Measurements from ENCODE around the gene GAMT. TPM values are rescaled to one million over a fixed set of nuclear protein-coding genes. Genes with fewer than 3 reads are reported as not detected.

The GAMT gene
- total and polyA plus RNA-seq, 5 experiments from 2014 or later: 14.0 to 33.6 (median 29.4) TPM

DNA sequence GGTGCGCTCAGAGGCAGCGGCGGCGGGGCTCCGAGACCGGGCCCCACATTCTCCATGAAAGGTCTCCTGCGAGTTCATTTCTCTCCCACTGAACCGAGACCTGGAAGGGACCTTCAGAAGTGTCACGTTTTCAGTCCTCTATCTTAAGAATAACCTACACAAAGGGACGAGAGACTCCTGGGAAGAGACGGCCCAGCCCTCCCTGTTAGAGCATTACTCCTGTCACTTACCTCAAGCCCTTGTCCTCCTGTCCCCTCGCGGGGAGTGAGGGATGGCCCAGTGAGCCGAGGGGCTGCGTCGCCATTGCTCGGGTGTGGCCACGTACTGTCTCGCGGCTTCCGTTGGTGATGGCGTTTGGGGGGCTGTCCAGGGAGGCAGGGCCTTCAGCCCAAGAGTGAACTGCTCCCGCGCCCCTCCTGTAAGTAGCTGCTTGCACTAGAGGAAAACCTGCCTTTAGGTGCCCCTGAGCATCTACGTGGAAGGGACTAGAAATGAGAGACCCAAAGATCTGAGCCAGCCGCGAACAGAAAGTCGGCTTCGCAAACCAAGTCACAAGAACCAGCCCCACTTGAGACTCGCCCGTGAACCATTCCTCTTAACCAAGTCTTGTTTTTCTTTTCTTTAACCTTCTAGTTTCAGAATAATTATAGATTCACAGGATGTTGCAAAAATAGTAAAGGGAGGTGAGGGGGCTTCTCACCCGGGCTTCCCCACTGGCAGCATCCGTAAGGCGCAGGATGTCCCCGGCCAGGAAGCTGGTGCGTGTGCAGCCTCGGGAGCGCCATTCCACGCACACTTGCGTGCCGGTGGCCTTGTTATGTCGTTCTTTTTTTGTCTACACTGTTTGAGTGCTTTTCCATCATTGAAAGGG, 38.7 kb downstream of the GAMT start:
- peak overlapping the region; percentile 61 to 88 (median 83) for H3K4me3 Mint-ChIP-seq
- peaks cover 0 to 51% (median 19%) of the 10 kb centered on the region in 3 donors for H3K36me3 Mint-ChIP-seq
- POLR2A ChIA-PET: interaction anchor here (2.0 kb wide), 1 partner anchor 93 kb away, joined by 6 read pairs; no protein-coding TSS in a partner anchor
- peaks cover 13 to 34% (median 31%) of the 10 kb centered on the region in 4 donors for H3K4me1 Mint-ChIP-seq
- ATAC-seq: no peak
- H3K9me3 Mint-ChIP-seq: no peaks in the 10 kb centered on the region
- DNase-seq: no peak
- peak overlapping the region in 9 of 10 donors; percentile 6 to 94 (median 66) for H3K27ac Mint-ChIP-seq
- no peaks in the 10 kb centered on the region for H3K27me3 Mint-ChIP-seq

DNA sequence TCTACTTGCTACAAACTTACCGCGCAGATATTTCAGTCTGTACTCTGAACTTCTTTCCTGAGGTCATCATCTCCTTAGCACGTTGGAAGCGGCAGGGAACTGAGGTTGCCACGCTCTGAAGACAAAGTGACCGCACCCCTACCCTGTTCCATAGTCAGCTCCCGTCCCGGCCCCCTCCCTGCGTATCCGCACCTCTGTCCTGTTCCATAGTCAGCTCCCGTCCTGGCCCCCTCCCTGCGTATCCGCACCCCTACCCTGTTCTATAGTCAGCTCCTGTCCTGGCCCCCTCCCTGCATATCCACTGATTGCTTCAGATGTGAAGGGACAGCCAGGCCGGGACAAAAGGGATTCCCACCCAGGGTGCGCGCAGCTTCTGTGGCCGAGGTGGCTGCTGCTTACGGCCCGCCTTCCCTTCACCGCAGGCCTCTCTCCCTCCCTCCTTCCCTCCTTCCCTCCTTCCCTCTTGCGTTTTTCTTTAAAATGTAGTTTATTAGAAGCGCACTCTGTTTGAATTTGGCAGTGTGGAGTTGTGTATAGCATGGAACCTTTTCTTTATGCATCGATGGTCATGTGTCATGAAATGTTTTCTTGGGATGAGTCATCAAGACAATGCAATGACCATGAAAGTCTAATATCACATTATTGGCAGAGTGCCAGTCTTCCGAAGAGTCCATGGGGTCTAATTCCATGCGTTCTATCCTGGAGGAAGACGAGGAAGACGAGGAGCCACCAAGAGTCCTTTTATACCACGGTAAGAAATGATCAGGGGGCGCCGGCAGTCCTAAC, 39.5 kb downstream of the GAMT start:
- Mint-ChIP-seq H3K27ac (peak overlapping the region in 4 of 10 donors; percentile 20 to 67 (median 60)), H3K27me3 (no peaks in the 10 kb centered on the region), H3K36me3 (peaks cover 0 to 53% (median 22%) of the 10 kb centered on the region in 3 donors), H3K4me1 (peaks cover 15 to 36% (median 34%) of the 10 kb centered on the region in 4 donors), H3K4me3 (peak overlapping the region in 1 of 10 donors; percentile 30), H3K9me3 (no peaks in the 10 kb centered on the region)
- ATAC-seq: no peak
- POLR2A ChIA-PET: no interaction called here
- DNase-seq: no peak

DNA sequence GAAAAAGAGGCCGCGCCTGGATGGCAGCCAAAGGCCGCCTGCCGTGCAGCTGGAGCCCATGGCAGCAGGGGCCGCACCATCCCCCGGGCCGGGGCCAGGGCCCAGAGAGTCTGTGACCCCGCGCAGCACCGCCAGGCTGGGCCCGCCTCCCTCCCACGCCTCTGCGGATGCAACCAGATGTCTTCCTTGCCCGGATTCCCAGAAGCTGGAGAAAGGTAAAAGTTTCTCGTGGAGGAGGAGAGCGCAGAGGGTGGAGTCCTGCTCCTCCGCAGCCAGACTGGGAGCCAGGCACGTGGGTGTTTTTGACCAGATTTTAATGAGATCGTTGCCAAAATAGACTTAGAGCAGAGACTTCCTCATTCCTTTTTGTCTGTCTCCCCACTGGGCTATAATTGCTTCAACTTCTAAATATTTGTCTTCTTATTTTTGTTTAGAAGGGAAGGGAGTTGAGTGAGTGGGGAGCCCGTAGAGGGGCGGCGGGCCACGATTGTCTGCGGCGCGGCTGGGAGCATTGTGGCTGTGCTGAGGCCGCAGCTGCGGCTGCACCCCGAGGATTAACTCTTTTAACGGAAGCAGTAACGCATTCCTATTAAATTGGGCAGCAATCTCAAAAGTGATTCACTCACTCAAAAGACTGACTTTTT, 40.4 kb downstream of the GAMT start:
- ATAC-seq: no peak
- peaks cover 16 to 44% (median 37%) of the 10 kb centered on the region in 4 donors for H3K4me1 Mint-ChIP-seq
- peaks cover 0 to 52% (median 22%) of the 10 kb centered on the region in 3 donors for H3K36me3 Mint-ChIP-seq
- no peaks in the 10 kb centered on the region for H3K9me3 Mint-ChIP-seq
- POLR2A ChIA-PET: no interaction called here
- H3K27ac Mint-ChIP-seq: no peak overlapping the region
- DNase-seq: no peak
- no peak overlapping the region for H3K4me3 Mint-ChIP-seq
- no peaks in the 10 kb centered on the region for H3K27me3 Mint-ChIP-seq

DNA sequence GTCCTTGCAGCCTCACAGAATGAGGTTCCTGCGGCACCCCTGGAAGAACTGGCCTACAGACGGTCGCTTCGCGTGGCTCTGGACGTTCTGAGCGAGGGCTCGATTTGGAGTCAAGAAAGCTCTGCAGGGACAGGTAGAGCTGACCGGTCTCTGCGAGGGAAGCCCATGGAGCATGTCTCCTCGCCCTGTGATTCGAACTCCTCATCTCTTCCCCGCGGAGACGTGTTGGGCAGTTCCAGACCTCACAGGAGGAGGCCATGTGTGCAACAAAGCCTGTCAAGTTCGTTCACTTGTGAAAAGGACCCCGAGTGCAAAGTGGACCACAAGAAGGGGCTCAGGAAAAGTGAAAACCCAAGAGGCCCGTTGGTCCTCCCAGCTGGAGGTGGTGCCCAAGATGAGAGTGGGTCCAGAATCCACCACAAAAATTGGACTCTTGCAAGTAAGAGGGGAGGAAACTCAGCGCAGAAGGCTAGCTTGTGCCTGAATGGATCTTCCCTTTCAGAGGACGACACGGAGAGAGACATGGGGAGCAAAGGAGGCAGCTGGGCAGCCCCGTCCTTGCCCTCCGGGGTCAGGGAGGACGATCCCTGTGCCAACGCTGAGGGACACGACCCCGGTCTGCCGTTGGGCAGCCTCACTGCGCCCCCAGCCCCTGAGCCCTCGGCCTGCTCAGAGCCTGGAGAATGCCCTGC, 41.1 kb downstream of the GAMT start:
- no peaks in the 10 kb centered on the region for H3K9me3 Mint-ChIP-seq
- peaks cover 22 to 49% (median 43%) of the 10 kb centered on the region in 4 donors for H3K4me1 Mint-ChIP-seq
- ATAC-seq (no peak), DNase-seq (no peak)
- H3K36me3 Mint-ChIP-seq: peaks cover 0 to 51% (median 22%) of the 10 kb centered on the region in 3 donors
- POLR2A ChIA-PET: no interaction called here
- peak overlapping the region in 1 of 10 donors; percentile 65 for H3K27ac Mint-ChIP-seq
- H3K4me3 Mint-ChIP-seq: no peak overlapping the region
- H3K27me3 Mint-ChIP-seq: no peaks in the 10 kb centered on the region

DNA sequence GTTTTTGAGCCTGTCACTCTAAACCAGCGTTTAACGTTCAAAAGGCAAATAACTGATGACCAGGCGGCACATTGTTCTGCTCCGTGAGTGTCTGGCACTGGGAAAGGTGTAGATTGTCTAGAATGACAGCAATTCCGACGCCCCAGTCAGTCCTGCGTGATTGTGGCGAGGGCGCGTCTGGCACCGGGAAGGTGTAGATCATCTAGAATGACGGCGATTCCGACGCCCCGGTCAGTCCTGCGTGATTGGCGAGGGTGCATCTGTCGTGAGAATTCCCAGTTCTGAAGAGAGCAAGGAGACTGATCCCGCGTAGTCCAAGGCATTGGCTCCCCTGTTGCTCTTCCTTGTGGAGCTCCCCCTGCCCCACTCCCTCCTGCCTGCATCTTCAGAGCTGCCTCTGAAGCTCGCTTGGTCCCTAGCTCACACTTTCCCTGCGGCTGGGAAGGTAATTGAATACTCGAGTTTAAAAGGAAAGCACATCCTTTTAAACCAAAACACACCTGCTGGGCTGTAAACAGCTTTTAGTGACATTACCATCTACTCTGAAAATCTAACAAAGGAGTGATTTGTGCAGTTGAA, 43.7 kb downstream of the GAMT start:
- H3K36me3 Mint-ChIP-seq: peaks cover 0 to 43% (median 22%) of the 10 kb centered on the region in 3 donors
- ATAC-seq (no peak), DNase-seq (no peak)
- no peaks in the 10 kb centered on the region for H3K9me3 Mint-ChIP-seq
- no peaks in the 10 kb centered on the region for H3K27me3 Mint-ChIP-seq
- POLR2A ChIA-PET: interaction anchor here (1.0 to 2.3 kb wide), 2 partner anchors 25 to 88 kb away, joined by 4 to 11 read pairs; partner anchors contain the start of genes CIRBP and NDUFS7
- H3K27ac Mint-ChIP-seq: peak overlapping the region in 1 of 10 donors; percentile 45
- H3K4me3 Mint-ChIP-seq: peak overlapping the region in 2 of 10 donors; percentile 11 to 63
- peaks cover 11 to 33% (median 24%) of the 10 kb centered on the region in 4 donors for H3K4me1 Mint-ChIP-seq

DNA sequence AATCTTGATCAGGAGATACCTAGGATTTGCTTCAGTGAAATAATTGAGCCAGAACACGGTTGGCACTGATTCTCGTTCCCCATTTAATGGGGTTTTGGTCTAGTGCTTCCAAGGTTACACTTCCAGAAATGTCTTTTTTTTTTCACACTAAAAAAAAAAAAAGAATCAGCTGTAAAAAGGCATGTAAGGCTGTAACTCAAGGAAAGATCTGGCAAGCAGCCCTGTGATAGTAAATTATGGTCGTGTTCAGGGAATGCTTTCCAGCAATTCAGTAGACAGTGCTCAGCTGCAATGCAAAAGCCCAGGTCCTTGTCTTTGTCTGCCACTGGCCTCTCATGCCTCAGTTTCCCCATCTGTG, 44.9 kb downstream of the GAMT start:
- DNase-seq (no peak), ATAC-seq (no peak)
- Mint-ChIP-seq H3K36me3 (peaks cover 0 to 38% (median 17%) of the 10 kb centered on the region in 3 donors), H3K27me3 (no peaks in the 10 kb centered on the region), H3K9me3 (no peaks in the 10 kb centered on the region), H3K4me1 (peaks cover 11 to 25% (median 17%) of the 10 kb centered on the region in 4 donors), H3K4me3 (peak overlapping the region in 8 of 10 donors; percentile 72 to 96 (median 87)), H3K27ac (peak overlapping the region in 3 of 10 donors; percentile 16 to 87 (median 65))
- POLR2A ChIA-PET: interaction anchor here (1.0 to 2.3 kb wide), 2 partner anchors 26 to 87 kb away, joined by 4 to 11 read pairs; partner anchors contain the start of genes CIRBP and NDUFS7

DNA sequence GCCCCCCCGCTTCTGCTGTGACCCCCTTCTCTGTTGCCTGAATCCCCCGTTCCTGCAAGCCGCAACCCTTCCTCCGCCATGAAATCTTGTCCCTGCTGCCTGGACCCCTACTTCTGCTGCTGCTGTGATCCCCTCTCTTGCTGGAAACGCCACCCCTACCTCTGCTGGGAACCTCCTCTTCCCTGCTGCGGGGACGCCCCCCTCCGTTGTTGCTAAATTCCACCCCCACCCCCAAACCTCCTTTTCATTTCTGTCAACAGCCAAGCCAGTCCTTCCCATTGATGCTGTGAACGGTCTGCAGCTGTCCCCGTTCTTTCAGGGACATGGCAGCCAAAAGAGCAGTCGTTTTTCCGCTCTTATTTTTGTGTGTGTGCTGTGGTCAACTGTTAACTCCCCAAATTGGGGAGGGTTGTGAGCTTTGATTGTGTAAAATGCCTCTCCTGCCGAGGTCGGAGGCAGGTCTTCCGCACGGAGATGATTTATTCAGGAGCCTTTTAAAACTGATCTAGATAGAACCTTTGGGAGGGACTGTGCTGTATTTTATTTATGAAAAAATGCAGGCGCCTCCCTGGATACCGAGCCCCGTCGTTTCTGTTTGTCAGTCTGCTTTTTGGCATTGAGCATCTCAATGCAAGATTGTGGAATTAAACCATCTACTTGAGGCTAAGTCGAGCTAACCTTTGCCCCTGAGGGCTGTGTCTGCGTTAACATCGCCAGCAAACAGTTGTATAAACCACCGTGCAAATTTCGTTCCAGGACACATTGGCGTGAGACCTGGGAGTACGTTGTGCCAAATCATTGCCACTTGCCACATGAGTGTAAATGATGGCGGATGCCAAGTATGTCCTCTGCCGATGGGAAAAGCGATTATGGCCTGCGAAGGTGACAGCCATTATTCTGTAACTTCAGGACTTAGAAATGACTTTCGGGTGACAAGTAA, 45.5 kb downstream of the GAMT start:
- no peaks in the 10 kb centered on the region for H3K27me3 Mint-ChIP-seq
- H3K4me3 Mint-ChIP-seq: peak overlapping the region; percentile 72 to 96 (median 87)
- DNase-seq: no peak
- ATAC-seq: no peak
- peak overlapping the region; percentile 12 to 90 (median 78) for H3K27ac Mint-ChIP-seq
- peaks cover 11 to 25% (median 16%) of the 10 kb centered on the region in 4 donors for H3K4me1 Mint-ChIP-seq
- H3K36me3 Mint-ChIP-seq: peaks cover 0 to 37% (median 13%) of the 10 kb centered on the region in 3 donors
- H3K9me3 Mint-ChIP-seq: no peaks in the 10 kb centered on the region
- POLR2A ChIA-PET: interaction anchor here (0.8 to 2.3 kb wide), 2 partner anchors 27 to 87 kb away, joined by 3 to 11 read pairs; partner anchors contain the start of genes CIRBP and NDUFS7

DNA sequence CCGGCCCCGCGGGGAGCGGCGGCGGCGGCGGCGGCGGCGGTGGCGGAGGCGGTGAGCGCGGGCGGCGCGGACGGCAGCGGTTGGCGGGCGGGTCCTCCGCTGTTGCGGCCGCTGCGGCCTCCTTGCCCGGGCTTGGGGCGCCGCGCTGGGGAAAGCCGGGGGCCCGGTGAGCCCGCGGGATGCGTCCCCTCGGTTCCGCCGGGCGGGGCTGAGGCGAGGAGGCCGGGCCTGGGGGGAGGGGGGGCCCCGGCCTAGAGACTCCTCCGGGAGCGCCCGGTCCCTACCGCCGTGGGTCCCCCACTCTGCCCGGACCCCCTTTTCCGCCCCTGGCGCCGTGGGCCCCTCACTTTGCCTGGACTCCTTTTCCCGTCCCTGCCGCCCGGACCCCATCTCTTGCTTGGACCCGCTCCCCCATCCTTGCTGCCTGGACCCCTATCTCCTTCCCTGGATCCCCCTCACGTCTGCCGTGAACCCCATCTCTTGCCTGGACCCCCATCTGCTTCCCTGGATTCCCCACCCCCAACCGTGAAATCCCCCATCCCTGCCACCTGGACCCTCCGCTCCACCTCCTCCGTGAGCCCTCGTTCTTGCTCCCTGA, 46.3 kb downstream of the GAMT start:
- Mint-ChIP-seq H3K4me1 (peaks cover 11 to 25% (median 16%) of the 10 kb centered on the region in 4 donors), H3K27me3 (no peaks in the 10 kb centered on the region), H3K9me3 (no peaks in the 10 kb centered on the region), H3K36me3 (peaks cover 0 to 32% (median 10%) of the 10 kb centered on the region in 3 donors), H3K4me3 (peak overlapping the region; percentile 72 to 96 (median 87)), H3K27ac (peak overlapping the region in 8 of 10 donors; percentile 12 to 90 (median 72))
- ATAC-seq (peak; percentile 62 to 63), DNase-seq (peak in 2 of 10 donors; percentile 10 to 15)
- POLR2A ChIA-PET: interaction anchor here (0.6 to 1.6 kb wide), 12 partner anchors 9 to 446 kb away, joined by 3 to 16 read pairs (median 3); partner anchors contain the start of genes CIRBP, FAM174C and NDUFS7

DNA sequence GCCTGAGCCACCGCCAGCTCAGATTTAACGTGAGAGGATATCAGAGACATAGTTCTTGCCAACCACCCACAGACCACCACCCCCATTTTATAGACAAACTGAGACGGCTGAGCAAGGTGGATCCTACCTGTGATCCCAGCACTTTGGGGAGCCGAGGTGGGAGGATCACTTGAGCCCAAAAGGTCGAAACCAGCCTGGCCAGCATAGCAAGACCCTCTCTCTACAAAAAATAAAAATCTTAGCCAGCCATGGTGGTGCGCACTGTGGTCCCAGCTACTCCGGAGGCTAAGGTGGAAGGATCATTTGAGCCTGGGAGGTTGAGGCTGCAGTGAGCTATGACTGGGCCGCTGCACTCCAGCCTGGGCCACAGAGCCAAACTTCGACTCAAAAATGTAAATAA, 48.2 kb downstream of the GAMT start:
- Mint-ChIP-seq H3K9me3 (no peaks in the 10 kb centered on the region), H3K36me3 (peaks cover 0 to 13% (median 4%) of the 10 kb centered on the region in 3 donors), H3K4me1 (peaks cover 11 to 25% (median 16%) of the 10 kb centered on the region in 4 donors), H3K27ac (no peak overlapping the region), H3K4me3 (peak overlapping the region in 9 of 10 donors; percentile 14 to 93 (median 50)), H3K27me3 (no peaks in the 10 kb centered on the region)
- POLR2A ChIA-PET: no interaction called here
- DNase-seq (no peak), ATAC-seq (no peak)

DNA sequence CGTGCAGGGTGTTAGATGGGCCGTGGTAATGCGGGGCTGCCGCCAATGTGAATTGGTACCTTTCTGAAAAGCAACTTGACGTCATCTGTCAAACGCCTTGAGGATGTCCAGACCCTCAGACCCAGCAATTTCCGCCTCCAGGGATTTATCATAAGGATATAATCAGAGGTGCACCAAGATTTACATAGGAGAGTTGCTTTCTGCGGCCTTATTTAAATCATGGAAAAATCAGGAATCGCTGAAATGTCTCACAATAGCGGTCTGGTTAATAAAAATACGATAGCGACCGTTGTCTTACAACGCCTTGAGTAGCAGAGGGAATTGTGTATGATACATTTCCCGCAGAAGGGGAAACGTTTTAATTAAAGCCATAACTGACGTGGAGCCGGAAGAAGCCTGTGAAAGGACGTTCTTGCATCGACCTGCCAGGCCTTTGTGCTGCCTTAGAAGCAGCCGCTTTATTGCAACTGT, 49.9 kb downstream of the GAMT start:
- ATAC-seq (no peak), DNase-seq (no peak)
- POLR2A ChIA-PET: no interaction called here
- Mint-ChIP-seq H3K4me1 (peaks cover 9 to 20% (median 13%) of the 10 kb centered on the region in 4 donors), H3K36me3 (no peaks in the 10 kb centered on the region), H3K4me3 (peak overlapping the region in 2 of 10 donors; percentile 18 to 47), H3K27ac (no peak overlapping the region), H3K9me3 (no peaks in the 10 kb centered on the region), H3K27me3 (no peaks in the 10 kb centered on the region)

Data from naive thymus-derived CD8-positive, alpha-beta T cell (primary cell).